ENCODE measurements around the gene UNC5C. TPM values are rescaled to one million over a fixed set of nuclear protein-coding genes. Genes with fewer than 3 reads are reported as not detected.

UNC5C gene
- total RNA-seq, 1 donor from 2014 or later = 2.2 TPM

DNA sequence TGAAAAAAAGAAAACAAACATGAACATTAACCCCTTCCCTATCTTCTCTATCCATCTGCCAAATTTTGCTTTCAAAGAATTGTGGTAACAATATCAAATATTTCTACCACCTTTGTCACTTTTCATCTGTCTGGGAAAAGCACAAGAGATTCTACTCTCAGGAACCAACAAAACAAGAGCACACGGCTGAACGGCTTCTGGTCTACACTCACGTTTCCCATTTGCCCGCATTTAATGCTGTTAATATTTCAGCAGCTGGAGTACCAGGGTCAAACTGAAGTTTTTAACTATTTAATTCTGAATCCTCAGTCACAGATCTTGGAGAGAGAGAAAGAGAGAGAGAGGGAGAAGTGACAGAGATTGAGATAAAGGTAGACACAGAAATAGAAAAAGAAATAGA, 91.4 kb downstream of the UNC5C start:
- no peak for DNase-seq (ENCODE audit: low read depth)
- no peak overlapping the region for H3K4me3 ChIP-seq (ENCODE audit: low read depth, low read length)
- TF ChIP-seq, protein P1, sequence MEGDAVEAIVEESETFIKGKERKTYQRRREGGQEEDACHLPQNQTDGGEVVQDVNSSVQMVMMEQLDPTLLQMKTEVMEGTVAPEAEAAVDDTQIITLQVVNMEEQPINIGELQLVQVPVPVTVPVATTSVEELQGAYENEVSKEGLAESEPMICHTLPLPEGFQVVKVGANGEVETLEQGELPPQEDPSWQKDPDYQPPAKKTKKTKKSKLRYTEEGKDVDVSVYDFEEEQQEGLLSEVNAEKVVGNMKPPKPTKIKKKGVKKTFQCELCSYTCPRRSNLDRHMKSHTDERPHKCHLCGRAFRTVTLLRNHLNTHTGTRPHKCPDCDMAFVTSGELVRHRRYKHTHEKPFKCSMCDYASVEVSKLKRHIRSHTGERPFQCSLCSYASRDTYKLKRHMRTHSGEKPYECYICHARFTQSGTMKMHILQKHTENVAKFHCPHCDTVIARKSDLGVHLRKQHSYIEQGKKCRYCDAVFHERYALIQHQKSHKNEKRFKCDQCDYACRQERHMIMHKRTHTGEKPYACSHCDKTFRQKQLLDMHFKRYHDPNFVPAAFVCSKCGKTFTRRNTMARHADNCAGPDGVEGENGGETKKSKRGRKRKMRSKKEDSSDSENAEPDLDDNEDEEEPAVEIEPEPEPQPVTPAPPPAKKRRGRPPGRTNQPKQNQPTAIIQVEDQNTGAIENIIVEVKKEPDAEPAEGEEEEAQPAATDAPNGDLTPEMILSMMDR (conservative IDR thresholded peaks at IDR 0.05; ENCODE audit: low read depth, low read length) = no peak

DNA sequence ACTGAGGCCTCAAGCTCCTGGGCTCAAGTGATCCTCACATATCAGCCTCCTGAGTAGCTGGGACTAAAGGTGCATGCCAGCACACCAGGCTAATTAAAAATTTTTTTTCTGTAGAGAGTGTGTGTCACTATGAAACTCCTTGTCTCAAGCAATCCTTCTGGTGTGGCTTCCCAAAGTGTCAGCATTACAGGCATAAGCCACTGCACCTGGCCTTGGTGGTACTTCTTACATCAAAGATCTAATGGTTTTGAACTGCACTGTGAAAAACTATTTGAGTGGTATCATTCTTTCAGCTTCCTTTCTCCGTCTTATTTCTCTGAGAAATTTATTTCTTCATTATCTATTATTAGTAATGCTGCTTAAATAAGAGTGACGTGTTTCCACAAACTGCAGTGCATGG, 98.5 kb downstream of the UNC5C start:
- no peak overlapping the region for H3K4me3 ChIP-seq (ENCODE audit: low read depth, low read length)
- no peak for DNase-seq (ENCODE audit: low read depth)
- TF ChIP-seq, protein P1 (conservative IDR thresholded peaks at IDR 0.05; ENCODE audit: low read depth, low read length) = no peak

DNA sequence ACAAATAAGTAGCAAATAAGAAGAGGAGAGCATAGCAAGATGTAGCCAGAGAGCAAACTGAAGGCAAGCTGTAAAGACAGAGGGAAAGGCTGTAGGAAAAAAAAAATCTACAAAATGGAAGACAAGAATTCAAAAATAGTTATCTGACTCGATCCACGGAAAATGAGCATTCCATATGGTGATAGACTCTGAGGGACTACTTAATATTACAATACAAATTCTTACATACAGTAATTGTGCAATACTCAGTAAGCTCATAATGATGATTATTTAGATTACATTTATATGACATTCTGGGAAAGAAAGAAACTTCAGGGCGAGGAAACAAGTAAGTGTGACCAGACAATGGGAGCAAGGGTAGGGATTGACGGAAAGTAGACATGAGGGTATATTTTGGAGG, 102.6 kb downstream of the UNC5C start:
- H3K4me3 ChIP-seq (ENCODE audit: low read depth, low read length) = no peak overlapping the region
- no peak for DNase-seq (ENCODE audit: low read depth)
- TF ChIP-seq, protein P1 (conservative IDR thresholded peaks at IDR 0.05; ENCODE audit: low read depth, low read length) = no peak

DNA sequence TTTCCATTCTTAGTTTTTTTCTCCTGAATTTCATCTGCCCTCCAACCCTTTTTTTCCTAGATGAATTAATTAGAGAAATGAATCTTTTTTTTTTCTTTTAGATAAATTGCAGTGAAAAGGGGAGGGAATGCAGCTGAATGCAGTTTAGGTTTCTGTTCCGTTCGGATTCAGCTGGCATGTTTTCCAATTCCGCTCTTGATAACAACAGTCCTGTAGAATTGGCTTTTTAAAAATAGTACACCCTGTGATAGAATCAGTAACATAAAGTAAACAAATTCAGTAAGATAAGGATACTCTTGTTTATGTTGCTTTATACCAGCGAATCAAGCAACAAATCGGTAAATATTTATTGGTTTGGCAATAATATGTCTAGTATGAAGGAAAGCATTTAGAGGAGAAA, 103.5 kb downstream of the UNC5C start:
- DNase-seq (ENCODE audit: low read depth) = no peak
- TF ChIP-seq, protein P1 (conservative IDR thresholded peaks at IDR 0.05; ENCODE audit: low read depth, low read length) = no peak
- no peak overlapping the region for H3K4me3 ChIP-seq (ENCODE audit: low read depth, low read length)

DNA sequence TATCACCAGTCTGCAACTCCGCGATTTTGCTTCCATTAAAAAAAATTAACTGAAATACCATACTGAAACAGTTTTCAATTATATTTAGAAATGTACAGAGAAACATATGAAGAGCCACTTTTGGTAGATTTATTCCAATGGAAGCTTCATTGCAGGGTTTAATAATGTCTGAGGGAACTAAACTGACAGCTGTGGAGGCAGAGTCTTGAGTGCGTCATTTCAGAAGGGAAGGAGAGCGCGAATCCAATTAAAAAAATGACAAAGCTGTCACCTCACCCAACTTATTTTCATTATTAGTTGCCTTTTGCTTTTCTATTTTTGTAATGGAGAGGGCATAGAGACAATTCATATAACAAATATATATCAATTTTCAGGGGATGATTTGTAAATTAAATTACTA, 104.0 kb downstream of the UNC5C start:
- TF ChIP-seq, protein P1 (conservative IDR thresholded peaks at IDR 0.05; ENCODE audit: low read depth, low read length) = no peak
- no peak overlapping the region for H3K4me3 ChIP-seq (ENCODE audit: low read depth, low read length)
- no peak for DNase-seq (ENCODE audit: low read depth)

DNA sequence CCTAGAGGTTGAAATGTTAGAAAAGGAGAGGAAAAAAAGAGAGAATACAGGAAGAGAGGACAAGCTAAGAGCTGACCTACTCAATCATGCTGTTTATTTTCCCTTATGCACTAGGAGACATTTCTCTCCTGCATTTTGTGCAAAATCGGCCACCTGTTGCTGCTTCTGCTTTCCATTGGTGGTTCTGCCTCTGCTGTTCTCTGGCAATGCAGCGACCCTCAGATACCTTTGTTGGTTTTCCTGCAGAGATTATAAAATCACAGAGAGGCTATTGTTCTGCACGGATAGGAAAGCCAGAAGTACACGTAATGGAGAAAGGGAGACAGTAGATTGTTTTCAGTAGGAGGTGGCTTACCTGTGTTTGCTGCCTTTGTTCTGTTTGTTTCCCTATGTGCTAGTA, 108.9 kb downstream of the UNC5C start:
- no peak for DNase-seq (ENCODE audit: low read depth)
- TF ChIP-seq, protein P1 (conservative IDR thresholded peaks at IDR 0.05; ENCODE audit: low read depth, low read length) = no peak
- no peak overlapping the region for H3K4me3 ChIP-seq (ENCODE audit: low read depth, low read length)

DNA sequence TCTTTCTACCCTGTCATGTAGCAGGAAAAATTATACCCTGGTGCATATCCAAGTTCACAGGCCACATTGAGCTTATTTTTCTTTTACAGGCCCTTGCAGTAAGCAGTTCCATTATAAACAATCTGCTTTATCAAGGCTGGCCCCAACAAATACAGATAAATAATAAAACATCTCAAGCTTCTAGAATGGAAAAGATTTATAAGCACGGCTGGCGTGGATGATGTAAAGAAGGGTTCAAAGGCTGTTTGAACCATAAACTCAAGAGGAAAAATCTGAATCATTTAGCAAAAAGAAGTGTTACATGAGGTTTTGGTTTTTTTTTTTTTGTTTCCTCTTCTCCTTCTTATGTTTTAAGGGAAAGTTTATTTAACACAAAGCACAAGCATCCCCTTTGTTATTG, 109.7 kb downstream of the UNC5C start:
- no peak overlapping the region for H3K4me3 ChIP-seq (ENCODE audit: low read depth, low read length)
- no peak for DNase-seq (ENCODE audit: low read depth)
- TF ChIP-seq, protein P1 (conservative IDR thresholded peaks at IDR 0.05; ENCODE audit: low read depth, low read length) = no peak

Measured in epithelial cell of proximal tubule (primary cell).